ENCODE measurements around the gene SLC12A7.

SLC12A7 gene

GRCh38 chr5:1139331-1140170 is 27.7 kb upstream of the SLC12A7 start:
- Histone ChIP-seq H3K9me3 (ENCODE audit: control insufficient read depth, low read length) (no peaks in the 10 kb centered on the region), H3K27me3 (replicated peaks; ENCODE audit: control insufficient read depth, insufficient read depth, low read length) (peaks cover 32% of the 10 kb centered on the region), H3K9ac (ENCODE audit: low read length) (no peak overlapping the region), H3K4me1 (ENCODE audit: control insufficient read depth, insufficient read depth, low read length) (no peaks in the 10 kb centered on the region), H3K36me3 (ENCODE audit: control insufficient read depth, insufficient read depth, low read length, severe bottlenecking) (no peaks in the 10 kb centered on the region), H3K4me3 (ENCODE audit: low read length) (no peak overlapping the region)
- DNase-seq (ENCODE audit: low read depth): no peak

GRCh38 chr5:1138445-1139245 is 26.8 kb upstream of the SLC12A7 start:
- peaks cover 36% of the 10 kb centered on the region for H3K27me3 ChIP-seq (replicated peaks; ENCODE audit: control insufficient read depth, insufficient read depth, low read length)
- DNase-seq (ENCODE audit: low read depth): no peak
- H3K4me1 ChIP-seq (ENCODE audit: control insufficient read depth, insufficient read depth, low read length): no peaks in the 10 kb centered on the region
- H3K9ac ChIP-seq (ENCODE audit: low read length): no peak overlapping the region
- no peaks in the 10 kb centered on the region for H3K36me3 ChIP-seq (ENCODE audit: control insufficient read depth, insufficient read depth, low read length, severe bottlenecking)
- no peak overlapping the region for H3K4me3 ChIP-seq (ENCODE audit: low read length)
- H3K9me3 ChIP-seq (ENCODE audit: control insufficient read depth, low read length): no peaks in the 10 kb centered on the region

- Histone ChIP-seq H3K36me3 (ENCODE audit: control insufficient read depth, insufficient read depth, low read length, severe bottlenecking) (no peaks in the 10 kb centered on the region), H3K9ac (ENCODE audit: low read length) (no peak overlapping the region), H3K9me3 (ENCODE audit: control insufficient read depth, low read length) (no peaks in the 10 kb centered on the region), H3K27me3 (replicated peaks; ENCODE audit: control insufficient read depth, insufficient read depth, low read length) (peaks cover 34% of the 10 kb centered on the region), H3K4me3 (ENCODE audit: low read length) (no peak overlapping the region), H3K4me1 (ENCODE audit: control insufficient read depth, insufficient read depth, low read length) (no peaks in the 10 kb centered on the region)
- no peak for DNase-seq (ENCODE audit: low read depth)
These were observed 25.9 kb upstream of the SLC12A7 start for GRCh38 chr5:1137567-1138444.

- Histone ChIP-seq H3K27me3 (replicated peaks; ENCODE audit: control insufficient read depth, insufficient read depth, low read length) (peaks cover 36% of the 10 kb centered on the region), H3K9ac (ENCODE audit: low read length) (no peak overlapping the region), H3K36me3 (ENCODE audit: control insufficient read depth, insufficient read depth, low read length, severe bottlenecking) (no peaks in the 10 kb centered on the region), H3K4me1 (ENCODE audit: control insufficient read depth, insufficient read depth, low read length) (no peaks in the 10 kb centered on the region), H3K4me3 (ENCODE audit: low read length) (no peak overlapping the region), H3K9me3 (ENCODE audit: control insufficient read depth, low read length) (no peaks in the 10 kb centered on the region)
- no peak for DNase-seq (ENCODE audit: low read depth)
These were observed 25.0 kb upstream of the SLC12A7 start for GRCh38 chr5:1136814-1137213.

GRCh38 chr5:1135696-1136525 is 24.0 kb upstream of the SLC12A7 start:
- Histone ChIP-seq H3K4me1 (ENCODE audit: control insufficient read depth, insufficient read depth, low read length) (no peaks in the 10 kb centered on the region), H3K36me3 (ENCODE audit: control insufficient read depth, insufficient read depth, low read length, severe bottlenecking) (no peaks in the 10 kb centered on the region), H3K9ac (ENCODE audit: low read length) (no peak overlapping the region), H3K27me3 (replicated peaks; ENCODE audit: control insufficient read depth, insufficient read depth, low read length) (peaks cover 37% of the 10 kb centered on the region), H3K9me3 (ENCODE audit: control insufficient read depth, low read length) (no peaks in the 10 kb centered on the region), H3K4me3 (ENCODE audit: low read length) (no peak overlapping the region)
- DNase-seq (ENCODE audit: low read depth): no peak

- Histone ChIP-seq H3K36me3 (ENCODE audit: control insufficient read depth, insufficient read depth, low read length, severe bottlenecking) (no peaks in the 10 kb centered on the region), H3K4me1 (ENCODE audit: control insufficient read depth, insufficient read depth, low read length) (no peaks in the 10 kb centered on the region), H3K9ac (ENCODE audit: low read length) (no peak overlapping the region), H3K27me3 (replicated peaks; ENCODE audit: control insufficient read depth, insufficient read depth, low read length) (peaks cover 36% of the 10 kb centered on the region), H3K9me3 (ENCODE audit: control insufficient read depth, low read length) (no peaks in the 10 kb centered on the region), H3K4me3 (ENCODE audit: low read length) (no peak overlapping the region)
- no peak for DNase-seq (ENCODE audit: low read depth)
These were observed 22.6 kb upstream of the SLC12A7 start for GRCh38 chr5:1134478-1134877.

GRCh38 chr5:1133510-1134201 is 21.8 kb upstream of the SLC12A7 start:
- Histone ChIP-seq H3K4me3 (ENCODE audit: low read length) (no peak overlapping the region), H3K4me1 (ENCODE audit: control insufficient read depth, insufficient read depth, low read length) (no peaks in the 10 kb centered on the region), H3K9ac (ENCODE audit: low read length) (no peak overlapping the region), H3K27me3 (replicated peaks; ENCODE audit: control insufficient read depth, insufficient read depth, low read length) (peaks cover 42% of the 10 kb centered on the region), H3K36me3 (ENCODE audit: control insufficient read depth, insufficient read depth, low read length, severe bottlenecking) (no peaks in the 10 kb centered on the region), H3K9me3 (ENCODE audit: control insufficient read depth, low read length) (no peaks in the 10 kb centered on the region)
- DNase-seq (ENCODE audit: low read depth): no peak

- H3K4me1 ChIP-seq (ENCODE audit: control insufficient read depth, insufficient read depth, low read length): no peaks in the 10 kb centered on the region
- H3K9me3 ChIP-seq (ENCODE audit: control insufficient read depth, low read length): no peaks in the 10 kb centered on the region
- H3K27me3 ChIP-seq (replicated peaks; ENCODE audit: control insufficient read depth, insufficient read depth, low read length): peaks cover 43% of the 10 kb centered on the region
- no peak overlapping the region for H3K4me3 ChIP-seq (ENCODE audit: low read length)
- no peak for DNase-seq (ENCODE audit: low read depth)
- H3K9ac ChIP-seq (ENCODE audit: low read length): no peak overlapping the region
- no peaks in the 10 kb centered on the region for H3K36me3 ChIP-seq (ENCODE audit: control insufficient read depth, insufficient read depth, low read length, severe bottlenecking)
These were observed 21.2 kb upstream of the SLC12A7 start for GRCh38 chr5:1133108-1133507.

- DNase-seq (ENCODE audit: low read depth): no peak
- Histone ChIP-seq H3K36me3 (ENCODE audit: control insufficient read depth, insufficient read depth, low read length, severe bottlenecking) (no peaks in the 10 kb centered on the region), H3K27me3 (replicated peaks; ENCODE audit: control insufficient read depth, insufficient read depth, low read length) (peaks cover 47% of the 10 kb centered on the region), H3K4me3 (ENCODE audit: low read length) (no peak overlapping the region), H3K9me3 (ENCODE audit: control insufficient read depth, low read length) (no peaks in the 10 kb centered on the region), H3K4me1 (ENCODE audit: control insufficient read depth, insufficient read depth, low read length) (no peaks in the 10 kb centered on the region), H3K9ac (ENCODE audit: low read length) (no peak overlapping the region)
These were observed 20.7 kb upstream of the SLC12A7 start for GRCh38 chr5:1132570-1132969.

GRCh38 chr5:1131726-1132125 is 19.9 kb upstream of the SLC12A7 start:
- Histone ChIP-seq H3K9ac (ENCODE audit: low read length) (no peak overlapping the region), H3K4me3 (ENCODE audit: low read length) (no peak overlapping the region), H3K36me3 (ENCODE audit: control insufficient read depth, insufficient read depth, low read length, severe bottlenecking) (no peaks in the 10 kb centered on the region), H3K27me3 (replicated peaks; ENCODE audit: control insufficient read depth, insufficient read depth, low read length) (peaks cover 45% of the 10 kb centered on the region), H3K9me3 (ENCODE audit: control insufficient read depth, low read length) (no peaks in the 10 kb centered on the region), H3K4me1 (ENCODE audit: control insufficient read depth, insufficient read depth, low read length) (no peaks in the 10 kb centered on the region)
- DNase-seq (ENCODE audit: low read depth): no peak

Data from adipocyte (in vitro differentiated cells).